H1 (cell line): ENCODE results near the gene IKZF1. TPM values are rescaled to one million over a fixed set of nuclear protein-coding genes. Genes with fewer than 3 reads are reported as not detected.

Experiments
- polyA plus RNA-seq, 7 experiments: library from polyadenylated mRNA; depleted of rRNA in 3 of 7; stranded (reverse) in 5 of 7; unstranded in 2 of 7; fragments of >200 nt in 5 of 7; fragments of 200-250 nt in 2 of 7; gene quantifications; 1 replicate in 5 of 7; 2 replicates in 1 of 7; 4 replicates in 1 of 7; pipeline versions ENCODE4 v1.2.1 to v1.2.3, GENCODE V29; 2011 to 2013; ENCODE audit warnings: missing spikeins in 2 of 7, mixed read lengths in 2 of 7
- total RNA-seq: library from RNA; stranded (reverse); fragmentation: NEBNext Ultra II Directional; extraction: Animal tissue kit (Norgen Biotek cat#: 25700); gene quantifications from 2 replicates; pipeline ENCODE4 v1.2.1, GENCODE V29; 2021
- TF ChIP-seq, protein P1 (sequence below): IDR thresholded peaks from 2 replicates; pipeline ENCODE4 v1.6.1; 2012; ENCODE audit warnings: low read length, inconsistent platforms

IKZF1 gene
- total and polyA plus RNA-seq, 2 of the 8 experiments (the other 6 are each of a cell fraction or from before 2014, with no cell fraction given), result 0.74 to 1.5 TPM

- TF ChIP-seq, protein P1, sequence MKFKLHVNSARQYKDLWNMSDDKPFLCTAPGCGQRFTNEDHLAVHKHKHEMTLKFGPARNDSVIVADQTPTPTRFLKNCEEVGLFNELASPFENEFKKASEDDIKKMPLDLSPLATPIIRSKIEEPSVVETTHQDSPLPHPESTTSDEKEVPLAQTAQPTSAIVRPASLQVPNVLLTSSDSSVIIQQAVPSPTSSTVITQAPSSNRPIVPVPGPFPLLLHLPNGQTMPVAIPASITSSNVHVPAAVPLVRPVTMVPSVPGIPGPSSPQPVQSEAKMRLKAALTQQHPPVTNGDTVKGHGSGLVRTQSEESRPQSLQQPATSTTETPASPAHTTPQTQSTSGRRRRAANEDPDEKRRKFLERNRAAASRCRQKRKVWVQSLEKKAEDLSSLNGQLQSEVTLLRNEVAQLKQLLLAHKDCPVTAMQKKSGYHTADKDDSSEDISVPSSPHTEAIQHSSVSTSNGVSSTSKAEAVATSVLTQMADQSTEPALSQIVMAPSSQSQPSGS, result no peak
Measured at GRCh38 chr7:50315739-50316671, 11.5 kb downstream of the IKZF1 start (continued).
